PFSK-1 (cell line): ENCODE results near the gene SAPCD2.

ENCODE experiments used
- FOXP2 ChIP-seq: optimal IDR thresholded peaks from 2 replicates; pipeline ENCODE3; 2011; ENCODE audit warnings: borderline replicate concordance, control low read depth, inconsistent platforms; ENCODE audit not compliant: insufficient read depth; ENCODE audit errors: extremely low read length, extremely low read depth
- POLR2AphosphoS5 ChIP-seq: IDR thresholded peaks from 2 replicates; pipeline ENCODE4 v1.6.1; 2012; ENCODE audit warnings: low read depth, mild to moderate bottlenecking, control low read depth, low read length, moderate library complexity
- SIN3A ChIP-seq: IDR thresholded peaks from 2 replicates; pipeline ENCODE4 v1.6.1; 2012; ENCODE audit warnings: mild to moderate bottlenecking, low read length, moderate library complexity, borderline replicate concordance; ENCODE audit not compliant: insufficient read depth
- TAF1 ChIP-seq: IDR thresholded peaks from 2 replicates; pipeline ENCODE4 v1.6.1; 2012; ENCODE audit warnings: low read length, control low read depth, borderline replicate concordance; ENCODE audit not compliant: insufficient read depth
- TF ChIP-seq, protein P1 (sequence below), 2 experiments: IDR thresholded peaks; 2 replicates each; pipeline versions ENCODE4 v1.6.1 to v1.8.0; 2011 to 2012; ENCODE audit warnings: low read depth in 2 of 2, low read length in 2 of 2, control low read depth in 1 of 2, inconsistent platforms in 1 of 2, mild to moderate bottlenecking in 1 of 2, moderate library complexity in 1 of 2; ENCODE audit not compliant: insufficient read depth in 1 of 2

The SAPCD2 gene

GRCh38 chr9:137115394-137116026 lies 45.2 kb upstream of the SAPCD2 start:
- TF ChIP-seq TAF1 (no peak), SIN3A (no peak), POLR2AphosphoS5 (no peak), FOXP2 (no peak)
- TF ChIP-seq, protein P1, sequence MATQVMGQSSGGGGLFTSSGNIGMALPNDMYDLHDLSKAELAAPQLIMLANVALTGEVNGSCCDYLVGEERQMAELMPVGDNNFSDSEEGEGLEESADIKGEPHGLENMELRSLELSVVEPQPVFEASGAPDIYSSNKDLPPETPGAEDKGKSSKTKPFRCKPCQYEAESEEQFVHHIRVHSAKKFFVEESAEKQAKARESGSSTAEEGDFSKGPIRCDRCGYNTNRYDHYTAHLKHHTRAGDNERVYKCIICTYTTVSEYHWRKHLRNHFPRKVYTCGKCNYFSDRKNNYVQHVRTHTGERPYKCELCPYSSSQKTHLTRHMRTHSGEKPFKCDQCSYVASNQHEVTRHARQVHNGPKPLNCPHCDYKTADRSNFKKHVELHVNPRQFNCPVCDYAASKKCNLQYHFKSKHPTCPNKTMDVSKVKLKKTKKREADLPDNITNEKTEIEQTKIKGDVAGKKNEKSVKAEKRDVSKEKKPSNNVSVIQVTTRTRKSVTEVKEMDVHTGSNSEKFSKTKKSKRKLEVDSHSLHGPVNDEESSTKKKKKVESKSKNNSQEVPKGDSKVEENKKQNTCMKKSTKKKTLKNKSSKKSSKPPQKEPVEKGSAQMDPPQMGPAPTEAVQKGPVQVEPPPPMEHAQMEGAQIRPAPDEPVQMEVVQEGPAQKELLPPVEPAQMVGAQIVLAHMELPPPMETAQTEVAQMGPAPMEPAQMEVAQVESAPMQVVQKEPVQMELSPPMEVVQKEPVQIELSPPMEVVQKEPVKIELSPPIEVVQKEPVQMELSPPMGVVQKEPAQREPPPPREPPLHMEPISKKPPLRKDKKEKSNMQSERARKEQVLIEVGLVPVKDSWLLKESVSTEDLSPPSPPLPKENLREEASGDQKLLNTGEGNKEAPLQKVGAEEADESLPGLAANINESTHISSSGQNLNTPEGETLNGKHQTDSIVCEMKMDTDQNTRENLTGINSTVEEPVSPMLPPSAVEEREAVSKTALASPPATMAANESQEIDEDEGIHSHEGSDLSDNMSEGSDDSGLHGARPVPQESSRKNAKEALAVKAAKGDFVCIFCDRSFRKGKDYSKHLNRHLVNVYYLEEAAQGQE (IDR thresholded peaks at IDR 0.05; ENCODE audit: insufficient read depth in 1 of 2, low read depth in 2 of 2, low read length in 2 of 2) = no peak

DNA sequence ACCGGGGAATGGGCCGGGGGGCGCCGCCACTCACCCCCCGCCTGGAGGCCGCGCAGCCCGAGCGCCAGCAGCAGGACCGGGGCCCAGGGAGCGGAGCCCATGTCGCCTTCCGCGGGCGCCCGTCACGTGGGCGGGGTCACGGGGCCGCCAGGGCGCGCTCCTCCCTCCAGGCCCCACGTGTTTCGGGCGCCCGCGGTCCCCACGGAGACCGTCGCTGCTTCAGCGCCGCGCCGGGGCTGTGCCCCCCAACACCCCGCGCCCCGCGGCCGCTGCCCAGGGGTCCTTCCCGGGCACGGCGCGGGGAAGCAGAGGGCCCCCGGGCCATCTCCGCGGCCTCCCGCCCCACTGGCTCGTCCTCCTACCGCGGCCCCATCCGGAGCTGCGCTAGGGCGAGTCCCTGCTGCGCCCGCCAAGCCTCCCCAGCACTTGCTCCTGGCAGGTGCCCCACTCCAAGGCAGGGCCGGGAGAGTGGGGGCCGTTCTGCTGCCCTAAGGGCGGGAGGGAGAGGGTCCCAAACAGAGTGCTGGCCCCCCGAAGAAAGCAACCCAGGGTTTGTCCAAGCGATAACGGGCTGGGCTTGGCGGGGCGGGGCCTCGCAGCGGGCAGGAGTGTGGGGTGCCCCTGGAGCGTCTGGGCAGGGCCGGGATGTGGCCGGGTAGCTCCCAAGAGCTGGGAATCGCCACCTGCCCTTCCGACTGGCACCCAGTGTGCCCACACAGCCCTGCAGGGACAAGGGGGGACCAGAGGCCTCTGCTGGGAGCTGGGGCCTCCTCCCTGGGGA lies 44.4 kb upstream of the SAPCD2 start, which contains the start of gene DPP7:
TSS of gene DPP7 (minus strand) at position 121 of the 781 bp plus-strand sequence. CDS start at position 101, 20 bp downstream.
- TF ChIP-seq TAF1 (0 out of 2 replicates have a peak, but pooled peaks have one; percentile 55), POLR2AphosphoS5 (peak; percentile 62)
- TF ChIP-seq, protein P1 (IDR thresholded peaks at IDR 0.05; ENCODE audit: insufficient read depth in 1 of 2, low read depth in 2 of 2, low read length in 2 of 2) = no peak

DNA sequence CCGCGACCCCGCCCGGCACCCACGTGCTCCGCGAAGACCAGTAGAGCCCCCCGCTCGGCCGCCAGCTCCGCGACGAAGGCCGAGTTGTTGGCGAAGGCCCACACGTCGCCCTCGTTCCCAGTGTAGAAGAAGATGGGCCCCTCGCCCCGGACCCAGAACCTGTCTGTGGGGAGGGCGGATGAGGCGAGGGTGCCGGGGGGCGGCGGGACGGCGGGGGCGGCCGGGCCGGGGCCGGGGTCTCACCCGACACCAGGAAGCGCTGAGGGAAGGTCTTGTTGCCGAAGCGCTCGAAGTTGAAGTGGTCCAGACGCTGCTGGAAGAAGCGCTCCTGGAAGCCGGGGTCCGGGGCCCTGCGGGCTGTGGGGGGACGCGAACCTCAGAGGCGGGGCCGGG lies 43.9 kb upstream of the SAPCD2 start:
- TF ChIP-seq FOXP2 = no peak
- TF ChIP-seq, protein P1 (IDR thresholded peaks at IDR 0.05; ENCODE audit: insufficient read depth in 1 of 2, low read depth in 2 of 2, low read length in 2 of 2) = no peak
- TF ChIP-seq POLR2AphosphoS5 = no peak
- no peak for TF ChIP-seq TAF1
- TF ChIP-seq SIN3A = no peak

DNA sequence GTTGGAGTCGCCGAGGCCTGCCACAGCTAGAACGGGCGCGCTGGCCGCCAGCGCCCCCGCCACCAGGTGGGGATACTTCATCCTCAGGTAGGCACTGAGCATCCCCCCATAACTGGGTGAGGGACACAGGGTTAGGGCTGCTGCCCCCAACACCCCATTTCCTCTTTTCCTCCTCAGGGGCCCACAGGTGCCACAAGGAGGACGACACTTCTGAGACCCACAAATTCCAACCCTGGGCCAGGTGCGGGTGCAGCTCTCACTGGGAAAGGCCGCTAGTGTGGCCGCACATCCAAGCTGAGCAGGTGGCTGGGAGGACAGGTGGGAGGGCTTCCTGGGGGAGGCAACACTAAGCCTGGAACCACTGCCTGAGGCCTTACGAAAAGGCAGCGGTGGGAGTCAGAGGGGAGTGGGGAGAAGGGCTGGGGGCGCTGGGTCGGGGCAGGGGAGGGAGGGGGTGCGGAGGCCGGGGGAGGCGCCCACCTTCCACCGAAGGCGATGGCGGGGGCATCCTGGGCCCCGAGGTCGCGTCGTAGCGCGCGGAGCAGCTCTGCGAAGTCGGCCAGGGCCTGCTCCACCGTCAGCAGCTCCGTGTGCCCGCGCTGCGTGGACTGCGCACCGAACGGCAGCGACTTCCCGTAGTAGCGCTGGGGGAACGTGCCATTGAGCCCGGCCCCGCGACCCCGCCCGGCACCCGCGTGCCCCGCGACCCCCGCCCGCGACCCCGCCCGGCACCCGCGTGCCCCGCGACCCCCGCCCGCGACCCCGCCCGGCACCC lies 43.2 kb upstream of the SAPCD2 start:
- TF ChIP-seq TAF1 (no peak), FOXP2 (no peak)

- TF ChIP-seq SIN3A (no peak), POLR2AphosphoS5 (no peak), TAF1 (no peak), FOXP2 (no peak)
- TF ChIP-seq, protein P1 (IDR thresholded peaks at IDR 0.05; ENCODE audit: insufficient read depth in 1 of 2, low read depth in 2 of 2, low read length in 2 of 2) = no peak
Measured at GRCh38 chr9:137112564-137113384, 42.4 kb upstream of the SAPCD2 start.
